ENCODE results near the gene CDC25A. TPM values are rescaled to one million over a fixed set of nuclear protein-coding genes. Genes with fewer than 3 reads are reported as not detected.

CDC25A gene
- total and polyA plus RNA-seq, 4 donors = 7.4 to 9.7 (median 7.7) TPM

DNA sequence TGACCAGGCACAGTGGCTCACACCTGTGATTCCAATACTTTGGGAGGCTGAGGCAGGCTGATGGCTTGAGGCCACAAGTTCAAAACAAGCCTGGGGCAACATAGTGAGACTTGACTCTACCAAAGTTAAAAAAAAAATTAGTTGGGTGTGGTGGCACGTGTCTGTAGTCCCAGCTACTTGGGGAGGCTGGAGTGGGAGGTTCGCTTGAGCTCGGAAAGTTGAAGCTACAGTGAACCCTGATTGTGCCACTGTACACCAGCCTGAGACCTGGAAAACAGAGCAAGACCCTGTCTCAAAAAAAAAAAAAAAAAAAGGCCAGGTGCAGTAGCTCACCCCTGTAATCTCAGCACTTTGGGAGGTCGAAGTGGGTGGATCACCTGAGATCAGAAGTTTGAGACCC is 3.1 kb downstream of the CDC25A start:
- Histone ChIP-seq H3K36me3 (ENCODE audit: control insufficient read depth, insufficient read depth, low read length) (peaks cover 16% of the 10 kb centered on the region), H3K27me3 (ENCODE audit: control insufficient read depth, insufficient read depth, low read length) (no peaks in the 10 kb centered on the region), H3K4me3 (ENCODE audit: low read depth, low read length) (no peak overlapping the region), H3K27ac (ENCODE audit: low read depth, low read length) (no peak overlapping the region), H3K4me1 (ENCODE audit: control insufficient read depth, insufficient read depth, low read length) (peaks cover 14% of the 10 kb centered on the region), H3K9me3 (ENCODE audit: control insufficient read depth, insufficient read depth, low read length) (no peaks in the 10 kb centered on the region)
- no peak for DNase-seq (ENCODE audit: low read depth in 4 of 6, low spot score in 6 of 6)
- 89% methylated on average over 3 of the region's 4 CpGs for WGBS (ENCODE audit: insufficient coverage)

DNA sequence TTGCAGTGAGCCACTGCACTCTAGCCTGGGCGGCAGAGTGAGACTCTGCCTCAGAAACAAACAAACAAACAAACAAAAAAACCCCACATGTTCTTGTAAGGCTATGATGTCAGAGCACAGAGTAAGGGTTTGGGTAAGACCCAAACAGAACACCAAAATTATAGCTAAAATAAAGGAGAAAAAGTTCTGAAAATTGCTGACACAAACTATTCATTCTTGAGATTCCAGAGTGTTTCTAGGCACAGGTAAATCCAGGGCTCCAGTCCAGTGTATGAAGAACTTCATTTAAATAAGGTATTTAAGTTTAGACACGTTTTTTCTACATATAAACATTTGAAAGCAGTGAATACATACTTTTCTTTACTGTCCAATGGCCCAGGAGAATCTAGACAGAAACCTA is 3.9 kb downstream of the CDC25A start:
- no peaks in the 10 kb centered on the region for H3K27me3 ChIP-seq (ENCODE audit: control insufficient read depth, insufficient read depth, low read length)
- H3K4me1 ChIP-seq (ENCODE audit: control insufficient read depth, insufficient read depth, low read length) = peaks cover 14% of the 10 kb centered on the region
- WGBS (ENCODE audit: insufficient coverage) = no CpG with 5 or more reads among the region's 2 CpGs
- H3K36me3 ChIP-seq (ENCODE audit: control insufficient read depth, insufficient read depth, low read length) = peaks cover 16% of the 10 kb centered on the region
- no peaks in the 10 kb centered on the region for H3K9me3 ChIP-seq (ENCODE audit: control insufficient read depth, insufficient read depth, low read length)
- H3K4me3 ChIP-seq (ENCODE audit: low read depth, low read length) = no peak overlapping the region
- DNase-seq (ENCODE audit: low read depth in 4 of 6, low spot score in 6 of 6) = no peak
- H3K27ac ChIP-seq (ENCODE audit: low read depth, low read length) = no peak overlapping the region

DNA sequence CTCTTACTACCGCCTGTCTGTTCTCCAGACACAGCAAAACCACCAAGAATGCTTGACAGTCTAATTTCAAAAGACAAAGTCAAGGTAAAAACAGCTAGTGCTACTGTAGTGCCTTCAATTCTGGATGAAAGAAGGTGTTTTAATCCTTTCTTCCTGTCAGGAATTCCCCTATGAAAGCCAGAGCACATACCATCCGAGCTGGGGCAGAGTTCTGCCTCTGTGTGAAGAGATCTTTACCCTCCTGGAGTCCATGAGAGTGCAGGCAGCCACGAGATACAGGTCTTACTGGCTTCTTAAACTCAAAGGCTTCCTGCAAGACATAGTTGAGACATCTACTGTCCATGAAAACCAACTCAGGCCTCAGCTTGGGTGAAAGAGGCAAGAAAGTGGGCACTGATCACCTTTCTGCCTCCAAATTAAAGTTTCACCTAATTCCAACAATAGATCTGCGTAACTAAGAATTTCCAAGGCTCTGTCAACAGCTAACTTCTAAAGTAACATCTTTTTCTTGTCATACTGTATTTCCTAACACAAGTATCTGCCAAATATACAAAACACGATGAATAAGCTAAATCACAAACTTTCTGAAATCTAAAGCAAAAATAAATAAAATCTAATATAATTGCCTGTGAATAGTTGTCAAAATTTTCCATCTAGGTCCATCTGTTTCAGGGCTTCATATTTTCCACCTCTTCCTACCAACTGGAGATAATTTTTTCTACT is 7.5 kb downstream of the CDC25A start:
- 100% methylated on average over 3 of the region's 5 CpGs for WGBS (ENCODE audit: insufficient coverage)
- Histone ChIP-seq H3K9me3 (ENCODE audit: control insufficient read depth, insufficient read depth, low read length) (no peaks in the 10 kb centered on the region), H3K4me1 (ENCODE audit: control insufficient read depth, insufficient read depth, low read length) (no peaks in the 10 kb centered on the region), H3K36me3 (ENCODE audit: control insufficient read depth, insufficient read depth, low read length) (peaks cover 15% of the 10 kb centered on the region), H3K4me3 (ENCODE audit: low read depth, low read length) (no peak overlapping the region), H3K27me3 (ENCODE audit: control insufficient read depth, insufficient read depth, low read length) (no peaks in the 10 kb centered on the region), H3K27ac (ENCODE audit: low read depth, low read length) (no peak overlapping the region)
- no peak for DNase-seq (ENCODE audit: low read depth in 4 of 6, low spot score in 6 of 6)

GRCh38 chr3:48180021-48180420 is 8.2 kb downstream of the CDC25A start:
- H3K36me3 ChIP-seq (ENCODE audit: control insufficient read depth, insufficient read depth, low read length) = peaks cover 14% of the 10 kb centered on the region

GRCh38 chr3:48178072-48178471 is 10.1 kb downstream of the CDC25A start:
- no CpG with 5 or more reads among the region's 2 CpGs for WGBS (ENCODE audit: insufficient coverage)

More at GRCh38 chr3:48180021-48180420, 8.2 kb downstream of the CDC25A start:
- Histone ChIP-seq H3K4me3 (ENCODE audit: low read depth, low read length) (no peak overlapping the region), H3K27me3 (ENCODE audit: control insufficient read depth, insufficient read depth, low read length) (no peaks in the 10 kb centered on the region), H3K27ac (ENCODE audit: low read depth, low read length) (no peak overlapping the region), H3K4me1 (ENCODE audit: control insufficient read depth, insufficient read depth, low read length) (no peaks in the 10 kb centered on the region), H3K9me3 (ENCODE audit: control insufficient read depth, insufficient read depth, low read length) (no peaks in the 10 kb centered on the region)
- DNase-seq (ENCODE audit: low read depth in 4 of 6, low spot score in 6 of 6) = no peak
- WGBS (ENCODE audit: insufficient coverage) = 86% methylated on average over 1 of the region's 5 CpGs

GRCh38 chr3:48157950-48158376 is 30.3 kb downstream of the CDC25A start:
- Histone ChIP-seq H3K4me3 (ENCODE audit: low read depth, low read length) (no peak overlapping the region), H3K9me3 (ENCODE audit: control insufficient read depth, insufficient read depth, low read length) (no peaks in the 10 kb centered on the region), H3K36me3 (ENCODE audit: control insufficient read depth, insufficient read depth, low read length) (peaks cover 44% of the 10 kb centered on the region), H3K27ac (ENCODE audit: low read depth, low read length) (no peak overlapping the region), H3K27me3 (ENCODE audit: control insufficient read depth, insufficient read depth, low read length) (no peaks in the 10 kb centered on the region), H3K4me1 (ENCODE audit: control insufficient read depth, insufficient read depth, low read length) (no peaks in the 10 kb centered on the region)
- DNase-seq (ENCODE audit: low read depth in 4 of 6, low spot score in 6 of 6) = peak in 3 of 6 donors; percentile 7 to 61 (median 40)
- WGBS (ENCODE audit: insufficient coverage) = 48% methylated on average over 3 of the region's 5 CpGs

More at GRCh38 chr3:48178072-48178471, 10.1 kb downstream of the CDC25A start:
- DNase-seq (ENCODE audit: low read depth in 4 of 6, low spot score in 6 of 6) = no peak
- H3K9me3 ChIP-seq (ENCODE audit: control insufficient read depth, insufficient read depth, low read length) = no peaks in the 10 kb centered on the region
- no peak overlapping the region for H3K4me3 ChIP-seq (ENCODE audit: low read depth, low read length)
- no peak overlapping the region for H3K27ac ChIP-seq (ENCODE audit: low read depth, low read length)
- H3K27me3 ChIP-seq (ENCODE audit: control insufficient read depth, insufficient read depth, low read length) = no peaks in the 10 kb centered on the region
- H3K4me1 ChIP-seq (ENCODE audit: control insufficient read depth, insufficient read depth, low read length) = no peaks in the 10 kb centered on the region
- H3K36me3 ChIP-seq (ENCODE audit: control insufficient read depth, insufficient read depth, low read length) = peaks cover 13% of the 10 kb centered on the region

- DNase-seq (ENCODE audit: low read depth in 4 of 6, low spot score in 6 of 6) = no peak
- peaks cover under 1% of the 10 kb centered on the region for H3K4me1 ChIP-seq (ENCODE audit: control insufficient read depth, insufficient read depth, low read length)
- WGBS (ENCODE audit: insufficient coverage) = 93% methylated on average over 3 of the region's 5 CpGs
- no peak overlapping the region for H3K4me3 ChIP-seq (ENCODE audit: low read depth, low read length)
- H3K36me3 ChIP-seq (ENCODE audit: control insufficient read depth, insufficient read depth, low read length) = peaks cover 39% of the 10 kb centered on the region
- H3K27ac ChIP-seq (ENCODE audit: low read depth, low read length) = no peak overlapping the region
- H3K27me3 ChIP-seq (ENCODE audit: control insufficient read depth, insufficient read depth, low read length) = no peaks in the 10 kb centered on the region
- H3K9me3 ChIP-seq (ENCODE audit: control insufficient read depth, insufficient read depth, low read length) = no peaks in the 10 kb centered on the region
These were observed 30.9 kb downstream of the CDC25A start for GRCh38 chr3:48157202-48157840.

DNA sequence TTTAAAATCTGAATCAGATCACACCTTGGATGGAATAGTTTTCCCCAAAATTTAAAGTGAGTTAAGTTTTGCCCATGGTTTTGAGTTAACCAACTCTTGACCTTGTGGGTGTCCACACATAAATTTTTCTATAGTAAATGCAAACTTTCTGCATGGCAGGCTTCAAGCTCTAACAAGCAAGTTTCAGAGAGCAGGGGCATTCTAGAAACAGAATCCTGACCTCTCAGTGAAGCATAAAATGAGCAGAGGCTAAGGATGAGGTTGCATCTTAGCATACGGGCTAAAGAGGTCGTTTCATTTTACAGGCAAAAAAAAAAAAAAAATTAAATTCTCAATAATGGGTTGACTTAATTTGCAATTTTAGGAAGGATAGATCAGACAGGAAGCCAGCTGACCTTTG is 32.1 kb downstream of the CDC25A start:
- Histone ChIP-seq H3K4me3 (ENCODE audit: low read depth, low read length) (no peak overlapping the region), H3K4me1 (ENCODE audit: control insufficient read depth, insufficient read depth, low read length) (peaks cover 11% of the 10 kb centered on the region), H3K27ac (ENCODE audit: low read depth, low read length) (no peak overlapping the region), H3K9me3 (ENCODE audit: control insufficient read depth, insufficient read depth, low read length) (no peaks in the 10 kb centered on the region), H3K27me3 (ENCODE audit: control insufficient read depth, insufficient read depth, low read length) (no peaks in the 10 kb centered on the region), H3K36me3 (ENCODE audit: control insufficient read depth, insufficient read depth, low read length) (peaks cover 28% of the 10 kb centered on the region)
- no CpG with 5 or more reads among the region's 2 CpGs for WGBS (ENCODE audit: insufficient coverage)
- no peak for DNase-seq (ENCODE audit: low read depth in 4 of 6, low spot score in 6 of 6)

- no peak for DNase-seq (ENCODE audit: low read depth in 4 of 6, low spot score in 6 of 6)
- Histone ChIP-seq H3K9me3 (ENCODE audit: control insufficient read depth, insufficient read depth, low read length) (no peaks in the 10 kb centered on the region), H3K4me1 (ENCODE audit: control insufficient read depth, insufficient read depth, low read length) (peaks cover 11% of the 10 kb centered on the region), H3K27ac (ENCODE audit: low read depth, low read length) (no peak overlapping the region), H3K36me3 (ENCODE audit: control insufficient read depth, insufficient read depth, low read length) (peaks cover 19% of the 10 kb centered on the region), H3K27me3 (ENCODE audit: control insufficient read depth, insufficient read depth, low read length) (no peaks in the 10 kb centered on the region), H3K4me3 (ENCODE audit: low read depth, low read length) (no peak overlapping the region)
- WGBS (ENCODE audit: insufficient coverage) = 73% methylated on average over 2 of the region's 2 CpGs
These were observed 33.1 kb downstream of the CDC25A start for GRCh38 chr3:48155122-48155521.

Data from spinal cord (tissue), 10 donors.